ENCODE data around the gene CREBRF. TPM values are rescaled to one million over a fixed set of nuclear protein-coding genes. Genes with fewer than 3 reads are reported as not detected.
"Not testable (repeated sequence)": the region's sequence is repeated elsewhere in the genome, so short reads cannot be mapped to it uniquely, and the experiment has no call there.

The CREBRF gene
- total and polyA plus RNA-seq, 2 donors = 12.8 to 16.7 TPM

DNA sequence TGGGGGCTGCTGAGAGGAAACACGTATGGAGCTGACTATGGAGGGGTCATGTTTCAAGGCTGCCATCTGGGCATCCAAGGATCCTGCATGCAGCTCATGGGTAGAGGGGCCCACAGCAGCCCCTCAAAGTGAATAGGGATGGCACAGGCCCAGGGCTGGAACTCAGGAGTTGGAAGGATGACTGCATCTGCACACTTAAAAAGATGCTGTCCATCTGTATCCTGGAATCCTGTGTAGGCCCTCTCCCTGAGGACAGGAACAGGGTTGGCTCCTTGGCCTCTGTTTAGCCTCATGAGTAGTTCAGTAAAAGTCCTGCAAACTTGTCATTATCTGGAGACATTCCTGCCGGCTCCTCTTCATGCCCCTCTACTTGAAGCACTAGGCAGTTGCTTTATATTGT, 92.2 kb downstream of the CREBRF start:
- H3K27me3 ChIP-seq (ENCODE audit: control insufficient read depth in 2 of 2, insufficient read depth in 1 of 2, low read length in 1 of 2) = no peaks in the 10 kb centered on the region
- H3K9me3 ChIP-seq (ENCODE audit: control insufficient read depth in 2 of 2, insufficient read depth in 1 of 2, low read length in 1 of 2) = no peaks in the 10 kb centered on the region
- peaks cover 8 to 20% of the 10 kb centered on the region in 2 donors for H3K36me3 ChIP-seq (ENCODE audit: control insufficient read depth in 2 of 2, insufficient read depth in 2 of 2, low read length in 1 of 2)
- H3K4me1 ChIP-seq (ENCODE audit: control insufficient read depth in 2 of 2, insufficient read depth in 2 of 2, low read length in 2 of 2) = peaks cover 4 to 6% of the 10 kb centered on the region in 2 donors
- no peak overlapping the region for H3K27ac ChIP-seq (ENCODE audit: low read depth in 1 of 2, low read length in 1 of 2)
- H3K4me3 ChIP-seq (ENCODE audit: low read length in 2 of 2) = no peak overlapping the region
- WGBS = 80% methylated on average over 2 of the region's 2 CpGs
- no peak for DNase-seq (ENCODE audit: low read depth in 6 of 9, low spot score in 9 of 9)

DNA sequence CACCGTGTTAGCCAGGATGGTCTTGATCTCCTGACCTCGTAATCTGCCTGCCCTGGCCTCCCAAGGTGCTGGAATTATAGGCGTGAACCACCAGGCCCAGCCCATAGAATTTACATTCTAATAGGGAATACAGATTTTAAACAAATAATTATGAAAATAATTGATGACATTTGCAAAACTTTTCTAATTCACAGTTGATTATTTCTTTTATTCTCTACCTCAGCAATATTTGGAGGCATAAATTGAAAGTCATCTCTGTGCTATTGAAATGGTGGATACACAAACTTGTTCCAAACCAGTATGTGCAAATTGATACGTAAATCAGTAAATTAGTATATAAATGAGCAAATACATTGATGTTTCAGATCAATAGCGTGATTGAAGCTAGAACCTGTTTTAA, 96.4 kb downstream of the CREBRF start:
- no peaks in the 10 kb centered on the region for H3K4me1 ChIP-seq (ENCODE audit: control insufficient read depth in 2 of 2, insufficient read depth in 2 of 2, low read length in 2 of 2)
- no peak for DNase-seq (ENCODE audit: low read depth in 6 of 9, low spot score in 9 of 9)
- H3K36me3 ChIP-seq (ENCODE audit: control insufficient read depth in 2 of 2, insufficient read depth in 2 of 2, low read length in 1 of 2) = peaks cover 29 to 41% of the 10 kb centered on the region in 2 donors
- WGBS = over 99% methylated on average over 5 of the region's 5 CpGs
- H3K9me3 ChIP-seq (ENCODE audit: control insufficient read depth in 2 of 2, insufficient read depth in 1 of 2, low read length in 1 of 2) = no peaks in the 10 kb centered on the region
- H3K4me3 ChIP-seq (ENCODE audit: low read length in 2 of 2) = no peak overlapping the region
- no peak overlapping the region for H3K27ac ChIP-seq (ENCODE audit: low read depth in 1 of 2, low read length in 1 of 2)
- H3K27me3 ChIP-seq (ENCODE audit: control insufficient read depth in 2 of 2, insufficient read depth in 1 of 2, low read length in 1 of 2) = no peaks in the 10 kb centered on the region

DNA sequence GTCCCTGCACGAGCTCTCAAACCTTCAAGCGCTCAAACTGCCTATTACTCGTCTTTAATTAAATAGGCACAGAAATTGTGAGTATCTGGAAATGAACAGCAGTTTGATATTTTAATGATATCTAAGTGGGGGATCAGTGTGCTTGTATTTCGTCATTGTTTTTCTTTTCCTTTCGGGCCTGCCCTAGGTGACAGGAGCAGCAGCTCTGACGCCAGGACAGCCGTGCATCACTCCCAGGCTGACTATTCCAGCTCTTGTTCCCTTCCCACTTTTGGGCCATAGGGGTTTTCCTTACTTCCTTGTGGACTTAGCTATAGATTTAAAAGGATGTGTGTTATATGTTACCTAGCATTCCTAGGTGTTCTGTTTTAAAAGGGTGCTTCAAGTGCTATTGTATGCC, 97.7 kb downstream of the CREBRF start:
- H3K36me3 ChIP-seq (ENCODE audit: control insufficient read depth in 2 of 2, insufficient read depth in 2 of 2, low read length in 1 of 2) = peaks cover 36 to 37% of the 10 kb centered on the region in 2 donors
- H3K9me3 ChIP-seq (ENCODE audit: control insufficient read depth in 2 of 2, insufficient read depth in 1 of 2, low read length in 1 of 2) = no peaks in the 10 kb centered on the region
- 97% methylated on average over 7 of the region's 7 CpGs for WGBS
- H3K4me3 ChIP-seq (ENCODE audit: low read length in 2 of 2) = no peak overlapping the region
- no peak for DNase-seq (ENCODE audit: low read depth in 6 of 9, low spot score in 9 of 9)
- H3K4me1 ChIP-seq (ENCODE audit: control insufficient read depth in 2 of 2, insufficient read depth in 2 of 2, low read length in 2 of 2) = no peaks in the 10 kb centered on the region
- H3K27ac ChIP-seq (ENCODE audit: low read depth in 1 of 2, low read length in 1 of 2) = no peak overlapping the region
- H3K27me3 ChIP-seq (ENCODE audit: control insufficient read depth in 2 of 2, insufficient read depth in 1 of 2, low read length in 1 of 2) = no peaks in the 10 kb centered on the region

DNA sequence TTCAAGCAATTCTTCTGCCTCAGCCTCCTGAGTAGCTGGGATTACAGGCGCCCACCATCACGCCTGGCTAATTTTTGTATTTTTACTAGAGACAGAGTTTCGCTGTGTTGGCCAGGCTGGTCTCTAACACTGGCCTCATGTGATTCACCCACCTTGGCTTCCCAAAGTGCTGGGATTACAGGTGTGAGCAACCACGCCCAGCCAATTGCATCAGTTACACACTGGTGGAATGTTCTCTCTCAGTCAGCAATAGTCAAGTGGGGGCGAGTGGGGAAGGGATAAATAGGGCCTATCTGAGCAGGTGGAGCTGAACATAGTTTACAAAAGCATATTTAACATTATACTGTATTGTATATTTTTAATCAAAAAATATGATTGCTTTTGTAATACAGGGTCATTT, 98.5 kb downstream of the CREBRF start:
- WGBS = 96% methylated on average over 5 of the region's 5 CpGs
- not testable (repeated sequence) for H3K4me1 ChIP-seq (ENCODE audit: control insufficient read depth in 2 of 2, insufficient read depth in 2 of 2, low read length in 2 of 2); H3K4me3 ChIP-seq (ENCODE audit: low read length in 2 of 2); DNase-seq (ENCODE audit: low read depth in 6 of 9, low spot score in 9 of 9); H3K27me3 ChIP-seq (ENCODE audit: control insufficient read depth in 2 of 2, insufficient read depth in 1 of 2, low read length in 1 of 2); H3K27ac ChIP-seq (ENCODE audit: low read depth in 1 of 2, low read length in 1 of 2); H3K9me3 ChIP-seq (ENCODE audit: control insufficient read depth in 2 of 2, insufficient read depth in 1 of 2, low read length in 1 of 2)
- peaks cover 36 to 38% of the 10 kb centered on the region in 2 donors for H3K36me3 ChIP-seq (ENCODE audit: control insufficient read depth in 2 of 2, insufficient read depth in 2 of 2, low read length in 1 of 2)

DNA sequence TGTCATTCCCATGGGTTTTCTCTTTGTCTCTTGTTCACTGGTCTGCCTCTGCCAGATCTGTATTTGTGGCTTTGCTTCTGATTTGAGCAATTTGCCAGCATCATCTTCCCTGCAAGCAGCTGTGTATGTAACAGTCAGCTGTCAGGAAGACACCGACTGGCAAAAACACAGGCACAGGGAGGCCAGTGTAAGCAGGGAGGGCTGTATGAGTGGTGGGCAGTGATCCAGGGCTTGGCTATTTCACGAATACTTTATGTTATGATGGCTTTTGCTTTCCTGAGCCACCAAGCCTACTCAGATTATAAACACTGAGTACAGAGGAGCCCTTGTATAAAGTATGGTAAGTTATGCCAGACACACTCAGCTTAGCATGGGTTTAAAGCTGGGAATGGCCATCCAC, 99.8 kb downstream of the CREBRF start:
- Histone ChIP-seq H3K9me3 (ENCODE audit: control insufficient read depth in 2 of 2, insufficient read depth in 1 of 2, low read length in 1 of 2) (no peaks in the 10 kb centered on the region), H3K36me3 (ENCODE audit: control insufficient read depth in 2 of 2, insufficient read depth in 2 of 2, low read length in 1 of 2) (peaks cover 42 to 49% of the 10 kb centered on the region in 2 donors), H3K27ac (ENCODE audit: low read depth in 1 of 2, low read length in 1 of 2) (no peak overlapping the region), H3K4me1 (ENCODE audit: control insufficient read depth in 2 of 2, insufficient read depth in 2 of 2, low read length in 2 of 2) (no peaks in the 10 kb centered on the region), H3K4me3 (ENCODE audit: low read length in 2 of 2) (no peak overlapping the region), H3K27me3 (ENCODE audit: control insufficient read depth in 2 of 2, insufficient read depth in 1 of 2, low read length in 1 of 2) (no peaks in the 10 kb centered on the region)
- WGBS = 94% methylated on average over 2 of the region's 2 CpGs
- DNase-seq (ENCODE audit: low read depth in 6 of 9, low spot score in 9 of 9) = no peak

DNA sequence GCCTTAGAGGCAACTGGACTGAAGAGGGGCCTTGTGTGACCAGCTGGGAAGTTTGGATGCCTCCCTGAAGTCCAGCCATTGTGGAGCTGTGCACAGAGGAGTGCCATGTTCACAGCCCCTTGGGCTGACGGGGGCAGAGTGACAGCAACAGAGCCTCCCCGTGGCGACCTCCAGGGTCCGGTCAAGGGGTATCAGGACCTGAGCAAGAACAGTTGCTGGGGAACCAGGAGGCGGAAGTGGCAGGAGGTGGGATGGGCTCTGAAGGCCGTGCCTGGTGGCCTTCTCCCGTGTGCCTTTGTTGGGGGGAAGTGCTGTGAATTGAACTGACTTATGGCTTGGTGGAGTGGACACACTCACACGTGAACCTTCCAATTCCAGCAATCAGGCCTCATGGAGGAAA, 102.2 kb downstream of the CREBRF start:
- DNase-seq (ENCODE audit: low read depth in 6 of 9, low spot score in 9 of 9) = no peak
- Histone ChIP-seq H3K36me3 (ENCODE audit: control insufficient read depth in 2 of 2, insufficient read depth in 2 of 2, low read length in 1 of 2) (peaks cover 41 to 60% of the 10 kb centered on the region in 2 donors), H3K27ac (ENCODE audit: low read depth in 1 of 2, low read length in 1 of 2) (no peak overlapping the region), H3K9me3 (ENCODE audit: control insufficient read depth in 2 of 2, insufficient read depth in 1 of 2, low read length in 1 of 2) (no peaks in the 10 kb centered on the region), H3K4me1 (ENCODE audit: control insufficient read depth in 2 of 2, insufficient read depth in 2 of 2, low read length in 2 of 2) (no peaks in the 10 kb centered on the region), H3K27me3 (ENCODE audit: control insufficient read depth in 2 of 2, insufficient read depth in 1 of 2, low read length in 1 of 2) (no peaks in the 10 kb centered on the region), H3K4me3 (ENCODE audit: low read length in 2 of 2) (no peak overlapping the region)
- WGBS = 97% methylated on average over 8 of the region's 8 CpGs

DNA sequence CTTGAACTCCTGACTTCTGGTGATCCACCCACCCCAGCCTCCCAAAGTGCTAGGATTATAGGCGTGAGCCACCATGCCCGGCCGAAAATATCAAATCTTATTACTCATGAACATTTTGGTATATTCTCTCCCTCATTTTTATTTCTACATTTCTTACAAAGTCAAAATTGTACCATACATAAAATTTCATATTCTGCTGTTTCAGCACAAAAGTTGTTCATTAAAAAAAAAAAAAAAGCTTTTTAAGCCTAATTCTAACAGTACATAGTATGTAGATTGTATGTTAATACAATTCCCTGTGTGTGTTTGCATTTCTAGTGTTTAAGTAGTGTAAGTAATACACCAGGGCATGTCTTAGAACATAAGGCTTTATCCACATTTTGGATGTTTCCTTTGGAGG, 103.1 kb downstream of the CREBRF start:
- no peaks in the 10 kb centered on the region for H3K27me3 ChIP-seq (ENCODE audit: control insufficient read depth in 2 of 2, insufficient read depth in 1 of 2, low read length in 1 of 2)
- H3K36me3 ChIP-seq (ENCODE audit: control insufficient read depth in 2 of 2, insufficient read depth in 2 of 2, low read length in 1 of 2) = peaks cover 34 to 59% of the 10 kb centered on the region in 2 donors
- no peak overlapping the region for H3K27ac ChIP-seq (ENCODE audit: low read depth in 1 of 2, low read length in 1 of 2)
- no peaks in the 10 kb centered on the region for H3K4me1 ChIP-seq (ENCODE audit: control insufficient read depth in 2 of 2, insufficient read depth in 2 of 2, low read length in 2 of 2)
- H3K4me3 ChIP-seq (ENCODE audit: low read length in 2 of 2) = no peak overlapping the region
- 99% methylated on average over 3 of the region's 3 CpGs for WGBS
- no peaks in the 10 kb centered on the region for H3K9me3 ChIP-seq (ENCODE audit: control insufficient read depth in 2 of 2, insufficient read depth in 1 of 2, low read length in 1 of 2)
- no peak for DNase-seq (ENCODE audit: low read depth in 6 of 9, low spot score in 9 of 9)

DNA sequence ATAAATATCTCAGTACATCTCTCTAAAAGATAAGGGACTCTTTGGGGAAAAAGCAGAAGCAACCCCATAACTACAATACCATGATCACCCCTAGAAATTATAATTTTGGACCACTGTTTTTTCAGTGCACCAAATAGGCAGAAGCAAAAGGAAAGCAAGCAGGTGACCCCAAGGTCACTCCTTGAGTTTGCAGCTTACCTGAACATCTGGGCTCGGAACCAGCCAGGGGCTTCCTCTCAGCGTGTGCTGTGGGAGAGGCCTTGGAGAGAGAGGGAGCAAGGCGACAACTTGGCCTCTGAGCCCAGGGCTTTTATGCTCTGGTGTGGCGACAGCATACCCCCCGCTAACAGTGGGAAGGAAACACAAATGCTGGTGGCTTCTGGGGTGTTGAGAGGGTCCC, 105.0 kb downstream of the CREBRF start:
- H3K9me3 ChIP-seq (ENCODE audit: control insufficient read depth in 2 of 2, insufficient read depth in 1 of 2, low read length in 1 of 2) = no peaks in the 10 kb centered on the region
- WGBS = 97% methylated on average over 5 of the region's 5 CpGs
- DNase-seq (ENCODE audit: low read depth in 6 of 9, low spot score in 9 of 9) = no peak
- no peak overlapping the region for H3K27ac ChIP-seq (ENCODE audit: low read depth in 1 of 2, low read length in 1 of 2)
- no peaks in the 10 kb centered on the region for H3K27me3 ChIP-seq (ENCODE audit: control insufficient read depth in 2 of 2, insufficient read depth in 1 of 2, low read length in 1 of 2)
- H3K4me1 ChIP-seq (ENCODE audit: control insufficient read depth in 2 of 2, insufficient read depth in 2 of 2, low read length in 2 of 2) = no peaks in the 10 kb centered on the region
- H3K36me3 ChIP-seq (ENCODE audit: control insufficient read depth in 2 of 2, insufficient read depth in 2 of 2, low read length in 1 of 2) = peaks cover 23 to 48% of the 10 kb centered on the region in 2 donors
- H3K4me3 ChIP-seq (ENCODE audit: low read length in 2 of 2) = no peak overlapping the region

DNA sequence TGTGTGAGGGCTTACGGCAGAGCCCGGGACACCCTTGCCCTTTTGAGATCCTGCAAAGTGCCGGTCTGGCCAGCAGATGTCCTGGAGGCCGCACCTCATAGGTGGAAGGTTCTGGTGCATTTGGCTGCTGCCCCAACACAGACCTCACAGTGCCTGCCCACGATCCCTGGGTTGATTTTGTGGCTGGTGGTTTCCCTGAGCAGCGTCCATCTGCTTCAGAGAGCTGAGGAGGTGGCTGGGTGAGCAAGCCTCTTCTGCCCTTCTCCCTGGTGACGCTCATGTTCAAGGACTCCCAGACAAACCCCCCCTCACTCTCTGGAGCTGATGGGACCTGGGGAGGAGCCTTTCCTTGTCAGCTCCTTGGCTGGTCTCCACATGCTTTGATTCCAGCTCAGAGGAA, 107.1 kb downstream of the CREBRF start:
- 94% methylated on average over 7 of the region's 7 CpGs for WGBS

More for the DNA sequence above, 107.1 kb downstream of the CREBRF start:
- Histone ChIP-seq H3K36me3 (ENCODE audit: control insufficient read depth in 2 of 2, insufficient read depth in 2 of 2, low read length in 1 of 2) (peaks cover 20 to 37% of the 10 kb centered on the region in 2 donors), H3K4me1 (ENCODE audit: control insufficient read depth in 2 of 2, insufficient read depth in 2 of 2, low read length in 2 of 2) (no peaks in the 10 kb centered on the region), H3K27ac (ENCODE audit: low read depth in 1 of 2, low read length in 1 of 2) (no peak overlapping the region), H3K9me3 (ENCODE audit: control insufficient read depth in 2 of 2, insufficient read depth in 1 of 2, low read length in 1 of 2) (no peaks in the 10 kb centered on the region), H3K27me3 (ENCODE audit: control insufficient read depth in 2 of 2, insufficient read depth in 1 of 2, low read length in 1 of 2) (no peaks in the 10 kb centered on the region), H3K4me3 (ENCODE audit: low read length in 2 of 2) (no peak overlapping the region)
- DNase-seq (ENCODE audit: low read depth in 6 of 9, low spot score in 9 of 9) = no peak
